Naive thymus-derived CD8-positive, alpha-beta T cell (primary cell): ENCODE data around the gene CEP44. TPM values are rescaled to one million over a fixed set of nuclear protein-coding genes. Genes with fewer than 3 reads are reported as not detected.

Source experiments
- ATAC-seq, 2 donors: fragments of 150-1000 bp; cut with Tn5 transposase in 1 of 2; sonication (Bioruptor Pico), chemical (Tn5 transposase) in 1 of 2; 1 replicate in 1 of 2; 2 replicates in 1 of 2; pipeline ENCODE4 v1.10.0; 2021; ENCODE audit warnings: mild to moderate bottlenecking in 2 of 2, moderate library complexity in 2 of 2
- POLR2A ChIA-PET: fragments of 350-600 bp; sonication (Branson Sonifier 250); formaldehyde crosslinking; loops from one replicate; lab custom pipeline; 2021; ENCODE audit warnings: antibody characterized with exemption; lab: Charles Lee
- DNase-seq, 10 donors: peaks; one replicate each; pipeline versions ENCODE4 v3.0.0 to v3.0.0-alpha.2; 2020 to 2022
- H3K27ac Mint-ChIP-seq, 10 donors: one replicate each; pipeline ENCODE4 v1.8.0; 2020 to 2022; ENCODE audit warnings: mild to moderate bottlenecking in 10 of 10, mixed read lengths in 10 of 10, moderate library complexity in 4 of 10, inconsistent platforms in 1 of 10
- H3K27me3 Mint-ChIP-seq, 5 donors: one replicate each; pipeline ENCODE4 v1.8.0; 2021 to 2022; ENCODE audit warnings: mixed read lengths in 5 of 5
- H3K36me3 Mint-ChIP-seq, 3 donors: one replicate each; pipeline ENCODE4 v1.8.0; 2020 to 2022; ENCODE audit warnings: mixed read lengths in 3 of 3, mild to moderate bottlenecking in 2 of 3, inconsistent platforms in 1 of 3
- H3K4me1 Mint-ChIP-seq, 4 donors: one replicate each; pipeline ENCODE4 v1.8.0; 2021 to 2022; ENCODE audit warnings: mixed read lengths in 4 of 4
- H3K4me3 Mint-ChIP-seq, 10 donors: one replicate each; pipeline ENCODE4 v1.8.0; 2020 to 2022; ENCODE audit warnings: mild to moderate bottlenecking in 10 of 10, mixed read lengths in 10 of 10, moderate library complexity in 6 of 10, inconsistent platforms in 1 of 10
- H3K9me3 Mint-ChIP-seq, 9 donors: one replicate each; pipeline ENCODE4 v1.8.0; 2020 to 2022; ENCODE audit warnings: mixed read lengths in 9 of 9, mild to moderate bottlenecking in 3 of 9, inconsistent platforms in 1 of 9, moderate library complexity in 1 of 9
- polyA plus RNA-seq, 3 donors: library from polyadenylated mRNA; unstranded; fragments of 300-500 nt; fragmentation: Illumina TruSeq; gene quantifications; one replicate each; pipeline ENCODE4 v1.2.3, GENCODE V29; 2021
- total RNA-seq, 8 experiments: library from RNA in 2 of 8; stranded (reverse) in 2 of 8; gene quantifications; one replicate each; pipeline ENCODE4 v1.2.3 and lab custom pipeline; 2021 to 2026

CEP44 gene, protein sequence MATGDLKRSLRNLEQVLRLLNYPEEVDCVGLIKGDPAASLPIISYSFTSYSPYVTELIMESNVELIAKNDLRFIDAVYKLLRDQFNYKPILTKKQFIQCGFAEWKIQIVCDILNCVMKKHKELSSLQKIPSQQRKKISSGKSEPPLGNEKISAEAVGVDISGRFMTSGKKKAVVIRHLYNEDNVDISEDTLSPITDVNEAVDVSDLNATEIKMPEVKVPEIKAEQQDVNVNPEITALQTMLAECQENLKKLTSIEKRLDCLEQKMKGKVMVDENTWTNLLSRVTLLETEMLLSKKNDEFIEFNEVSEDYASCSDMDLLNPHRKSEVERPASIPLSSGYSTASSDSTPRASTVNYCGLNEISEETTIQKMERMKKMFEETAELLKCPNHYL
- total RNA-seq (10 to 100 TPM; 21.2 to 23.4 TPM), polyA plus RNA-seq (1 to 10 TPM; 6.6 to 7.6 (median 6.7) TPM), total RNA-seq (lab: John Stamatoyannopoulos, UW) (18.0 to 39.4 (median 22.6) reads per million in 6 experiments)

DNA sequence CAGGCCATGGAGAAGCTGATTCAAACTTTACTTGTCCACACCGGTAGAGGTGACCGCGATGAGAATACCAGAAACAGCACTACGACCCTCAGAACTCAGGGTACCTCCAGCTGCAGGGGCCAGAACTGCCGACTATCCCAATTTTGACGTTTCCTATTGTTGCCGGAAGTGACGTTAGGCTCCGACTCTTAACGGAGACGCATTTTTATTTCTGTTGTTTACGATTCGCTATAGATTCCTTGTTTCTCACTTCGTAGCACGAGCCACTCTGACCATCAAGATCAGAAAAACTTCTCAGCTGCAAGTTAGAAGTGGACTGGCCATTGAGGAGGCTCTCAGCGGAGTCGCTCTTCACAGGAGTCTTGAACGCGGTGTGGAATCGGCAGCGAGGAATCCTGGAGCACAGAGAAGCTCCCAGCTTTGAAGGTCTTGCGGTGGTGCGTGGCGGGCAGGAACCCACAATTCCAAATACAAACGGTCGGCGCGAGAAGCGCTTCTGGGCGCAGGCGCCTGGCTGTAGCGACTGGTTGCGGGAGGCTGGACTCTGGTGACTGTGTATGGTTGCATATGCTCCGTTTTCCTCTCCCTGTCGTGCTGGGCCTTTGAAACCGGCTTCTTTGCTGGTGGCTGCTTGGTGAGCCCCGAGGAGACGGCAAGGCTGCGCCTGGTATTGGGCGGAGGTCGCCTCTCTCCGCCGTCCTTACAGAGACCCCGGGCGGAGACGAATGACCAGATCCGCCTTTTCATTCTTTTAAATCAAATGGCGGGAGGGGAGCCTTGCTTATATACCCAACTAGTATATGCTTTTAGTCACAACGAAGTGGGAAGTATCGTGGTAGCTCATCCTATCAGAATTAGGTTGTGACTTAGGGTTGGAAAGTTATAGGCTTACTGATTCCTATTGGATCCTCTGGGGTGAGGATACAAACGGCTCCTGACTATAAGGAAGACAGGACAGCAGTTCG, at the start of gene CEP44, which contains the start of gene FBXO8:
Gene CEP44, plus strand, starts transcription at position 405 of the 965 bp plus-strand sequence. CDS start 15,211 bp downstream, outside the sequence.
Gene FBXO8, minus strand, starts transcription at position 161 of the 965 bp plus-strand sequence. CDS start 20,575 bp downstream, outside the sequence.
- peak; percentile 53 to 88 (median 72) for DNase-seq
- ATAC-seq: peak; percentile 66 to 69
- Mint-ChIP-seq H3K27ac (peak within 1 kb of the TSS; percentile 99 to 100 (median 100)), H3K4me3 (peak within 1 kb of the TSS; percentile 94 to 100 (median 99)), H3K9me3 (peaks cover 0 to 7% (median 0%) of the 10 kb centered on the region in 9 donors), H3K4me1 (peaks cover 29 to 89% (median 71%) of the 10 kb centered on the region in 4 donors), H3K36me3 (peaks cover 0 to 22% (median 15%) of the 10 kb centered on the region in 3 donors), H3K27me3 (no peaks in the 10 kb centered on the region)
- POLR2A ChIA-PET: interaction anchor here (1.3 to 1.7 kb wide), 2 partner anchors 914 to 950 kb away, joined by 5 read pairs; partner anchors contain the start of genes HMGB2 and SAP30

DNA sequence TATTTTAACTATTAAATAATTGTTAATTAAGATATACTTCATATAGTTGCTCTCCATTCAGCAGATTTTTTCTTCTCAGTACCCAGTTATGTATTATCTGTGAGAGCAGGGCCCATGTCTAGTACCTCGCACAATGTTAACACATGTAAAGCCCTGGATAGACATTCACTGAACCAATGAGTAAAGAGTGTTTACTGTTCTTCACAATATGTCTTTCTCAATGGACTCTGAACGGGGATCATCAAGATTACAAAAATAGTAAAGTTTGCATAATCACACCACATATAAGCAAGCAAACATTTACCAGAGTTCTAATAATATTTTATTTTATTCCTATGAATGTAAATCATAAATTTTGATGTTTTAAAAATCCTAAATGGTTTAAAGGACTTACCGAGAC, 47.4 kb upstream of the CEP44 start:
- POLR2A ChIA-PET: no interaction called here
- H3K4me3 Mint-ChIP-seq: no peak overlapping the region
- no peak overlapping the region for H3K27ac Mint-ChIP-seq
- DNase-seq: no peak
- ATAC-seq: no peak
- H3K27me3 Mint-ChIP-seq: no peaks in the 10 kb centered on the region
- no peaks in the 10 kb centered on the region for H3K4me1 Mint-ChIP-seq
- H3K9me3 Mint-ChIP-seq: no peaks in the 10 kb centered on the region
- peaks cover 4 to 55% (median 15%) of the 10 kb centered on the region in 3 donors for H3K36me3 Mint-ChIP-seq

DNA sequence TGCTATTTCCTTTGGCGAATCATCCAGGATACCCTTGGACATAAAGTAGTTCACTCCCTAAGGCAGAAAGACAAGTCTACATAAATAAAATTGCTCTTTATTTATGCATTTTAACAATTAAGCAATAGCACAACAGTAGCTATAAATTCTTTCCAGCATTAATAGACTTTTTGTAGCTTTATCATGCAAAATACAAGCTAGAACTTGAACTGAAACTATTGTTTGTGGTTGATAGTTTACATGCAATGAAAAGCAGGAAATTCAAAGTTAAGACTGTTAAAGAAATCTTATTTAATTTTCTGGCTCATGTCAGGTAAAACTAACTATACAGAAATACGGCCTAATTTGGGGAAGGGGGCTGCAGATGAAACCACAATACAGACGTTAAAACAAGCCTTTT, 42.5 kb upstream of the CEP44 start:
- no peak overlapping the region for H3K27ac Mint-ChIP-seq
- no peaks in the 10 kb centered on the region for H3K9me3 Mint-ChIP-seq
- peaks cover 0 to 48% (median 9%) of the 10 kb centered on the region in 3 donors for H3K36me3 Mint-ChIP-seq
- H3K4me1 Mint-ChIP-seq: no peaks in the 10 kb centered on the region
- ATAC-seq: no peak
- H3K27me3 Mint-ChIP-seq: no peaks in the 10 kb centered on the region
- POLR2A ChIA-PET: no interaction called here
- H3K4me3 Mint-ChIP-seq: no peak overlapping the region
- DNase-seq: no peak

DNA sequence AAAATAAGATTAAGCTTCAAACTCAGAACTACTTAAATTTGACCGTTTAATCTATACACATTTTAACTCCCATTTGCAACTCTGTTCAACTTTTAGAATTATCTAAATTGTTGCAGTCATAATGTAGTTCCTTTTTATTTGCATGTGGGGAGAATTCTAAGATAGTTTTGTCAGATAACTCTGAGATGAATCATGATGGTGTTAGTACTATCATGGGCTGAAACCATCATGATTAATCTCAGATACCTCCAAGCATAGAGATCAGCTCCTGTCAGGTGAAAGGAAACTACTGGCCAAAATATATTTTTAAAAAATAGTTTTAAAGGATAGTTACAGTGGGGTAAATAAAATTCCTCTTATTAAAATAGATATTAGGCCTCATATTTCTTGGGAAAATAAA, 39.3 kb upstream of the CEP44 start:
- no peak overlapping the region for H3K4me3 Mint-ChIP-seq
- H3K9me3 Mint-ChIP-seq: no peaks in the 10 kb centered on the region
- peaks cover 0 to 2% (median 0%) of the 10 kb centered on the region in 4 donors for H3K4me1 Mint-ChIP-seq
- H3K27me3 Mint-ChIP-seq: no peaks in the 10 kb centered on the region
- POLR2A ChIA-PET: no interaction called here
- no peak overlapping the region for H3K27ac Mint-ChIP-seq
- ATAC-seq (no peak), DNase-seq (no peak)
- H3K36me3 Mint-ChIP-seq: peaks cover 0 to 34% (median 5%) of the 10 kb centered on the region in 3 donors

DNA sequence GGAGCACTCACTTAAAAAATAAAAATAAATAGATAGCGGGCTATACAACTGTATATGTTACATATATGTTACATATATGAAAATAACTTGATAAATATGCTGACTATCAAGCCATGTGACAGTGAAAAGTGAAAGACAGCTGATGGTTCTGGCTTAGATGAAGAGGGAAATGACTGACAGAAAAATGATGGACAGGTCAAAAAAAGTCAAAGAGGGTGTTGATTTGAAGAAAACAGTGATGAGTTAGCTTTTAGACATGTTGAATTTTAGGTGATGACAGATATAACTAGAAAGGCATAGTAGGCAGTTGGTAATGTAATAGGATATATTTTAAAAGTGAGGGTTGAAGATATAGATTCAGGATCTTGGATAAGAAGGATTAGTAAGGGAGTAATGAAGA, 38.0 kb upstream of the CEP44 start:
- H3K27me3 Mint-ChIP-seq: no peaks in the 10 kb centered on the region
- H3K4me1 Mint-ChIP-seq: peaks cover 0 to 2% (median 0%) of the 10 kb centered on the region in 4 donors
- ATAC-seq: no peak
- H3K4me3 Mint-ChIP-seq: no peak overlapping the region
- POLR2A ChIA-PET: no interaction called here
- peak overlapping the region in 3 of 10 donors; percentile 14 to 56 (median 39) for H3K27ac Mint-ChIP-seq
- peaks cover 0 to 28% (median 6%) of the 10 kb centered on the region in 3 donors for H3K36me3 Mint-ChIP-seq
- H3K9me3 Mint-ChIP-seq: no peaks in the 10 kb centered on the region
- DNase-seq: no peak

DNA sequence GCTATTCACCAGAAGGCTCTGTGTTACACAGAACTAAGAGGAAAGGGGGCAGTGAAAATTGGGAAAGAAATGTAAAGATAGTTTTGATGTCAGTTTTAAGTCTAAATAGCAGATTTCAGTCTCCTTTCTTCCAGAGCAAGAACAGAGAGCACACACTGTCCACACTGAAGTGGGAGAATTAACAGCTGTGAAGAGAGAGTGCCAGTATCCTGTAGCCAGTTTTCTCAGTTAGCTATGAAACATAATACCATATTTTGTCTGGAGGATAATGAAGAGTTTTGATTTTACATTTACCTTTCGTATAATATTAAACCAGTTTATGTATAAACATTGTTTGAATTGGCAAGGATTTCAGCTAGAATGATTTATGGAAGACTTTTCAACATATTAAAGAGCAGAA, 35.3 kb upstream of the CEP44 start:
- POLR2A ChIA-PET: no interaction called here
- peaks cover 0 to 22% (median 3%) of the 10 kb centered on the region in 3 donors for H3K36me3 Mint-ChIP-seq
- no peaks in the 10 kb centered on the region for H3K9me3 Mint-ChIP-seq
- H3K4me3 Mint-ChIP-seq: no peak overlapping the region
- DNase-seq (no peak), ATAC-seq (no peak)
- H3K4me1 Mint-ChIP-seq: peaks cover 2 to 5% (median 4%) of the 10 kb centered on the region in 4 donors
- no peak overlapping the region for H3K27ac Mint-ChIP-seq
- H3K27me3 Mint-ChIP-seq: no peaks in the 10 kb centered on the region

DNA sequence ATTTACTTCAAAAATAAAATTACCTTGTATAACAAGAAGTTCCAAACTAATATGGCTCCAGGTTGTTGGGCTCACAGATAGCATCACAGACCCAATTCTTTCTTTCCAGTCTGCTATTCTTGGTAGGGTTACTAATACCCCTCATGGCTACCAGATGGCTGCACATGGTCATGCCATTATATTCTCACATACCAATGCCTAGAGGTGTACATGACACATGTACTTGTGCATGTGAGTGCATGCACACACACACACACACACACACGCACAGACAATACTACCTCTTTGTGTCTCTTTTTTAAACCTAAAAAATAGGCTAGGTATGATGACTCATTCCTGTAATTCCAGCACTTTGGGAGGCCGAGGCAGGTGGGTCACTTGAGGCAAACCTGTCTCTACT, 31.3 kb upstream of the CEP44 start:
- POLR2A ChIA-PET: no interaction called here
- H3K27me3 Mint-ChIP-seq: no peaks in the 10 kb centered on the region
- H3K27ac Mint-ChIP-seq: no peak overlapping the region
- ATAC-seq: no peak
- H3K9me3 Mint-ChIP-seq: no peaks in the 10 kb centered on the region
- H3K4me3 Mint-ChIP-seq: no peak overlapping the region
- H3K36me3 Mint-ChIP-seq: peaks cover 0 to 41% (median 6%) of the 10 kb centered on the region in 3 donors
- DNase-seq: no peak
- H3K4me1 Mint-ChIP-seq: peaks cover 9 to 12% (median 10%) of the 10 kb centered on the region in 4 donors

DNA sequence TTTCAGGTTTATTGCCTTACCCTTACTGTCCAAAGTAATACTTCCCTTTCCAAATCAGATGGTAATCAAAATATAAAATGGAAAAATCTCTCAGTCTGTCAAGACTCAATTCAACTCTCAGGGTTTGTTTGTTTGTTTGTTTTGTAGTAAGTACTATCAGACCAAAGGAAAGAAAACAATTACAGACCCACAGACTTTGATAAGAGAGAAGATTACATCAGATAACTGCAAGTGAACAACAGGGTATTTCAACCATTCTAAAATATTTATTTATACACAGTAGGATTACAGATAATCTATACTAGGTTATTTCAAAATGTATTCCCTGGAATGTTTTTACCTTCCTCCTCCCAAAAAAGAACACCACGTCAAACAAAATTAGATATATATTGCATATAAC, 29.1 kb upstream of the CEP44 start:
- Mint-ChIP-seq H3K27me3 (no peaks in the 10 kb centered on the region), H3K4me1 (peaks cover 8 to 12% (median 10%) of the 10 kb centered on the region in 4 donors), H3K27ac (no peak overlapping the region)

DNA sequence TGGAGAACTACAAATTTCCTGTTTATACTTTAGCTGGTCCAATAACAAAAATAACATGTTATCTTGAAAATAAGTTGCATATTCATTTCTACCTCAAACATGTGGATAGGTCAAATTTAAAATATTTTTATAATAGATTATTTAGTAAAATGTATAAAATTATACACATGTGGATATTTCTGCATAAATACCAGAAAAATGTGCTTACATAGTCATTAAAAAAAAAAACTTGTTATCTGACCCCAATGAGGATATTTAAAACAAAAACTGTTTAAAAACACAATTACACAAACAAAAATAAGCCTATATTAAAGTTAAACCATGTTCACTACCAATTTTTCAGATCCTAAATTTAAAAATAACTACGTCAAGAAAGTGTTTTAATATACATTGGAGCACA, 28.3 kb upstream of the CEP44 start:
- no peak overlapping the region for H3K4me3 Mint-ChIP-seq
- no peaks in the 10 kb centered on the region for H3K27me3 Mint-ChIP-seq
- H3K4me1 Mint-ChIP-seq: peaks cover 8 to 13% (median 11%) of the 10 kb centered on the region in 4 donors
- ATAC-seq (no peak), DNase-seq (no peak)
- no peak overlapping the region for H3K27ac Mint-ChIP-seq
- peaks cover 0 to 52% (median 6%) of the 10 kb centered on the region in 3 donors for H3K36me3 Mint-ChIP-seq
- POLR2A ChIA-PET: no interaction called here
- no peaks in the 10 kb centered on the region for H3K9me3 Mint-ChIP-seq

More for the DNA sequence above, 29.1 kb upstream of the CEP44 start:
- no peak overlapping the region for H3K4me3 Mint-ChIP-seq
- peaks cover 0 to 50% (median 6%) of the 10 kb centered on the region in 3 donors for H3K36me3 Mint-ChIP-seq
- H3K9me3 Mint-ChIP-seq: no peaks in the 10 kb centered on the region
- DNase-seq: no peak
- no peak for ATAC-seq
- POLR2A ChIA-PET: no interaction called here

DNA sequence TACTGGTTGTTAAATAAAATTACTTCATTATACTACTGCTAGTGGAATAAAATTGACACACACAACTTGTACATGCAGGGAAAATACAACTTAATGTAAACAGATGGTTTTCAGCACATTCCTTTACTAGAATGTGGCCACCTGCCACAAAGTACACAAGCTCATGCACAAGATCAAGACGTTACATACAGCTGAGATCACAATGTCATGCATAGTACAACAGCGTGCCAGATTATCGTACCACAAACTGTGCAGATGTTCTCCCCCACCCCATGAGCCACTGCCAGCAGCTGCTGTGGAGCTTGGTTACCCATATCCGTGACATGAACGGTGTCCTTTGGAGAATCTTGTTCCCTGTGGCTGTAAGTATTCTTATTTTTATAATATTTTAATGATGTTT, 27.9 kb upstream of the CEP44 start:
- Mint-ChIP-seq H3K4me3 (no peak overlapping the region), H3K9me3 (no peaks in the 10 kb centered on the region), H3K4me1 (peaks cover 8 to 13% (median 11%) of the 10 kb centered on the region in 4 donors), H3K27me3 (no peaks in the 10 kb centered on the region), H3K27ac (no peak overlapping the region), H3K36me3 (peaks cover 0 to 51% (median 2%) of the 10 kb centered on the region in 3 donors)
- DNase-seq: no peak
- POLR2A ChIA-PET: no interaction called here
- no peak for ATAC-seq

DNA sequence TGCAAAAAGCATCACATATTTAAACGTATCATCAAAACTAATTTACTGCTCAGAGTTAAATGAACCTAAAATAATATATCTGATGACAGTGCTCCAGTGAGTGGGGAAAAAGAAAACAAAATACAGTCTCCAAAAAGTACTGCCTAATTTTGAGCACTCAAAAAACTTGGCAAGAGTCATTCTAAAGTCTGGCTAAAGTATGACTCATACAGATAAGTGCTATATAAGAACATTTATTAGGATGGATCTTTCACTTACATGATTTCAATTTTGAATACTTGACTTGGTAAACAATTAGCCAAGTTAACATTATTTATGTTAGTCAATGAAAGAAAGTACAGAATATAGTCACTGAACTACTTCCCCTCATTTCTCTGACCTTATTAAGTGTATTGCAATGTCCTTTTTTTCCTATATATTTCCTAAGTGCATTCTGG, 27.4 kb upstream of the CEP44 start:
- H3K27me3 Mint-ChIP-seq: no peaks in the 10 kb centered on the region
- no peak overlapping the region for H3K27ac Mint-ChIP-seq
- ATAC-seq (no peak), DNase-seq (no peak)
- no peak overlapping the region for H3K4me3 Mint-ChIP-seq
- POLR2A ChIA-PET: no interaction called here
- no peaks in the 10 kb centered on the region for H3K9me3 Mint-ChIP-seq
- H3K36me3 Mint-ChIP-seq: peaks cover 0 to 52% (median 2%) of the 10 kb centered on the region in 3 donors
- peaks cover 8 to 13% (median 11%) of the 10 kb centered on the region in 4 donors for H3K4me1 Mint-ChIP-seq

DNA sequence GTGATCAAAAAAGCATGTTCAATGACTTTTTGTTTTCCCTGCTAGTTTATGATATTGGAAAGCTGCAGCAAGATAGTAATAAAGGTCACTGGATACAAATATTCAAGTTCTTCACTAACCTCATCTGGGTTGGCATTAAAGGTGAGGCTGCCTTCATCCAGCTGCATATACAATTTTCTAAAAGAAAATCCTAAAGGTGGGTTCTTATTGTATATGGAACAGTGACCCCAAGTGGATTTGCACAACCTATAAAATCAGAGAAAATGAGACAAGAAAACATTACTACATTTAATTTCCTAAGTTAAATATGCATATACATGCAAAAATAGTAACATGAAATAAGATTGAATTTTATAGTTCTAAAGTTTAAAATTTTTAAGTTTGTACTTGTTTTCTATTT, 24.1 kb upstream of the CEP44 start:
- ATAC-seq (no peak), DNase-seq (no peak)
- Mint-ChIP-seq H3K36me3 (peaks cover 0 to 58% (median 6%) of the 10 kb centered on the region in 3 donors), H3K4me3 (no peak overlapping the region), H3K27me3 (no peaks in the 10 kb centered on the region), H3K27ac (no peak overlapping the region), H3K4me1 (peaks cover 0 to 14% (median 6%) of the 10 kb centered on the region in 4 donors), H3K9me3 (no peaks in the 10 kb centered on the region)
- POLR2A ChIA-PET: no interaction called here
